HEK293 (cell line): ENCODE data around the gene CNOT6L.

Experiments
- SP2 ChIP-seq: fragments of 450-650 bp; formaldehyde crosslinking; IDR thresholded peaks from 2 replicates; pipeline ENCODE4 v1.5.1; 2016; ENCODE audit warnings: missing biosample characterization, missing genetic modification characterization
- TCF7L2 ChIP-seq: IDR thresholded peaks from 2 replicates; pipeline ENCODE4 v1.6.1; 2011; ENCODE audit warnings: low read depth, mild to moderate bottlenecking, inconsistent platforms, low read length, moderate library complexity, borderline replicate concordance
- ZEB2 ChIP-seq: fragments of 450-650 bp; formaldehyde crosslinking; IDR thresholded peaks from 2 replicates; pipeline ENCODE4 v1.5.1; 2016; ENCODE audit warnings: missing biosample characterization, missing genetic modification characterization
- ZIC2 ChIP-seq: fragments of 450-650 bp; formaldehyde crosslinking; IDR thresholded peaks from 2 replicates; pipeline ENCODE4 v1.5.1; 2016; ENCODE audit warnings: missing biosample characterization, missing genetic modification characterization
- ZNF114 ChIP-seq: fragments of 450-650 bp; formaldehyde crosslinking; IDR thresholded peaks from 2 replicates; pipeline ENCODE4 v1.5.0; 2017; ENCODE audit warnings: missing biosample characterization, missing genetic modification characterization
- ZNF223 ChIP-seq: fragments of 450-650 bp; formaldehyde crosslinking; IDR thresholded peaks from 2 replicates; pipeline ENCODE4 v1.5.1; 2016; ENCODE audit warnings: missing biosample characterization, missing genetic modification characterization
- ZNF394 ChIP-seq: fragments of 450-650 bp; formaldehyde crosslinking; IDR thresholded peaks from 2 replicates; pipeline ENCODE4 v1.5.1; 2016; ENCODE audit warnings: missing biosample characterization, missing genetic modification characterization, mild to moderate bottlenecking, moderate library complexity, borderline replicate concordance
- ZNF423 ChIP-seq: fragments of 450-650 bp; formaldehyde crosslinking; IDR thresholded peaks from 2 replicates; pipeline ENCODE4 v1.5.1; 2016; ENCODE audit warnings: missing biosample characterization, missing genetic modification characterization
- ZNF555 ChIP-seq: fragments of 450-650 bp; formaldehyde crosslinking; conservative IDR thresholded peaks from 2 replicates; pipeline ENCODE4 v1.5.1; 2017; ENCODE audit warnings: missing biosample characterization, mild to moderate bottlenecking, missing genetic modification characterization, inconsistent platforms
- ZNF777 ChIP-seq: fragments of 450-650 bp; formaldehyde crosslinking; IDR thresholded peaks from 2 replicates; pipeline ENCODE4 v1.5.1; 2017; ENCODE audit warnings: missing biosample characterization, missing genetic modification characterization, borderline replicate concordance
- ZNF785 ChIP-seq: fragments of 450-650 bp; formaldehyde crosslinking; IDR thresholded peaks from 2 replicates; pipeline ENCODE4 v1.5.1; 2016; ENCODE audit warnings: missing biosample characterization, missing genetic modification characterization
- TF ChIP-seq, protein P1 (sequence below): fragments of 450-650 bp; formaldehyde crosslinking; IDR thresholded peaks from 2 replicates; pipeline ENCODE4 v1.5.1; 2016; ENCODE audit warnings: missing biosample characterization, missing genetic modification characterization
- TF ChIP-seq, protein P2 (sequence below): fragments of 450-650 bp; formaldehyde crosslinking; IDR thresholded peaks from 2 replicates; pipeline ENCODE4 v1.5.1; 2016; ENCODE audit warnings: missing biosample characterization, missing genetic modification characterization
- TF ChIP-seq, protein P3 (sequence below): fragments of 450-650 bp; formaldehyde crosslinking; IDR thresholded peaks from 2 replicates; pipeline ENCODE4 v1.5.1; 2016; ENCODE audit warnings: missing biosample characterization, missing genetic modification characterization

DNA sequence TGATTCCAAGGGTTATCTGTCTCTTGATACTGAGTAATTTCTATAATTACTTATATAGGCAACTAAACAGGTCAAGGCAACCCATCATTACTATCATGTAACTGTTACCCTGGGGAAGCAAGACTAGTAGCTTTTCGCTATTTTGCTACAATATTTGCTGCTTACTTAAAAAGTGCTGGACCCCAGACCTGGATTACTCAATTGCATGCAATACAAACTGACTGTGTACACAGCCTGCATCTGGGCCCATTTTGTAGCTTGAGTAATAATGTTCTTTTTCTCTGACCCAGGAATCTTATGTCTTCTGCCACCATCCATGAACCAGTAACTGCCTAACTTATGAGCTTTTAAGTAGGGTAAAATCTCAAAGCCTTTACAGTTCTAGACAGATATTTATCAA is 53.4 kb downstream of the CNOT6L start:
- TF ChIP-seq, protein P1, sequence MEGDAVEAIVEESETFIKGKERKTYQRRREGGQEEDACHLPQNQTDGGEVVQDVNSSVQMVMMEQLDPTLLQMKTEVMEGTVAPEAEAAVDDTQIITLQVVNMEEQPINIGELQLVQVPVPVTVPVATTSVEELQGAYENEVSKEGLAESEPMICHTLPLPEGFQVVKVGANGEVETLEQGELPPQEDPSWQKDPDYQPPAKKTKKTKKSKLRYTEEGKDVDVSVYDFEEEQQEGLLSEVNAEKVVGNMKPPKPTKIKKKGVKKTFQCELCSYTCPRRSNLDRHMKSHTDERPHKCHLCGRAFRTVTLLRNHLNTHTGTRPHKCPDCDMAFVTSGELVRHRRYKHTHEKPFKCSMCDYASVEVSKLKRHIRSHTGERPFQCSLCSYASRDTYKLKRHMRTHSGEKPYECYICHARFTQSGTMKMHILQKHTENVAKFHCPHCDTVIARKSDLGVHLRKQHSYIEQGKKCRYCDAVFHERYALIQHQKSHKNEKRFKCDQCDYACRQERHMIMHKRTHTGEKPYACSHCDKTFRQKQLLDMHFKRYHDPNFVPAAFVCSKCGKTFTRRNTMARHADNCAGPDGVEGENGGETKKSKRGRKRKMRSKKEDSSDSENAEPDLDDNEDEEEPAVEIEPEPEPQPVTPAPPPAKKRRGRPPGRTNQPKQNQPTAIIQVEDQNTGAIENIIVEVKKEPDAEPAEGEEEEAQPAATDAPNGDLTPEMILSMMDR (tag by site-specific recombination): no peak
- TF ChIP-seq ZNF555 (tag by site-specific recombination) (no peak), ZNF423 (tag by site-specific recombination) (no peak), TCF7L2 (no peak), ZNF114 (tag by site-specific recombination) (no peak), ZNF777 (tag by site-specific recombination) (no peak), ZNF223 (no peak), ZIC2 (tag by site-specific recombination) (no peak), ZNF785 (tag by site-specific recombination) (no peak), SP2 (tag by site-specific recombination) (no peak), ZNF394 (no peak), ZEB2 (tag by site-specific recombination) (no peak)
- TF ChIP-seq, protein P2, sequence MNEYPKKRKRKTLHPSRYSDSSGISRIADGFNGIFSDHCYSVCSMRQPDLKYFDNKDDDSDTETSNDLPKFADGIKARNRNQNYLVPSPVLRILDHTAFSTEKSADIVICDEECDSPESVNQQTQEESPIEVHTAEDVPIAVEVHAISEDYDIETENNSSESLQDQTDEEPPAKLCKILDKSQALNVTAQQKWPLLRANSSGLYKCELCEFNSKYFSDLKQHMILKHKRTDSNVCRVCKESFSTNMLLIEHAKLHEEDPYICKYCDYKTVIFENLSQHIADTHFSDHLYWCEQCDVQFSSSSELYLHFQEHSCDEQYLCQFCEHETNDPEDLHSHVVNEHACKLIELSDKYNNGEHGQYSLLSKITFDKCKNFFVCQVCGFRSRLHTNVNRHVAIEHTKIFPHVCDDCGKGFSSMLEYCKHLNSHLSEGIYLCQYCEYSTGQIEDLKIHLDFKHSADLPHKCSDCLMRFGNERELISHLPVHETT (tag by site-specific recombination): no peak
- TF ChIP-seq, protein P3, sequence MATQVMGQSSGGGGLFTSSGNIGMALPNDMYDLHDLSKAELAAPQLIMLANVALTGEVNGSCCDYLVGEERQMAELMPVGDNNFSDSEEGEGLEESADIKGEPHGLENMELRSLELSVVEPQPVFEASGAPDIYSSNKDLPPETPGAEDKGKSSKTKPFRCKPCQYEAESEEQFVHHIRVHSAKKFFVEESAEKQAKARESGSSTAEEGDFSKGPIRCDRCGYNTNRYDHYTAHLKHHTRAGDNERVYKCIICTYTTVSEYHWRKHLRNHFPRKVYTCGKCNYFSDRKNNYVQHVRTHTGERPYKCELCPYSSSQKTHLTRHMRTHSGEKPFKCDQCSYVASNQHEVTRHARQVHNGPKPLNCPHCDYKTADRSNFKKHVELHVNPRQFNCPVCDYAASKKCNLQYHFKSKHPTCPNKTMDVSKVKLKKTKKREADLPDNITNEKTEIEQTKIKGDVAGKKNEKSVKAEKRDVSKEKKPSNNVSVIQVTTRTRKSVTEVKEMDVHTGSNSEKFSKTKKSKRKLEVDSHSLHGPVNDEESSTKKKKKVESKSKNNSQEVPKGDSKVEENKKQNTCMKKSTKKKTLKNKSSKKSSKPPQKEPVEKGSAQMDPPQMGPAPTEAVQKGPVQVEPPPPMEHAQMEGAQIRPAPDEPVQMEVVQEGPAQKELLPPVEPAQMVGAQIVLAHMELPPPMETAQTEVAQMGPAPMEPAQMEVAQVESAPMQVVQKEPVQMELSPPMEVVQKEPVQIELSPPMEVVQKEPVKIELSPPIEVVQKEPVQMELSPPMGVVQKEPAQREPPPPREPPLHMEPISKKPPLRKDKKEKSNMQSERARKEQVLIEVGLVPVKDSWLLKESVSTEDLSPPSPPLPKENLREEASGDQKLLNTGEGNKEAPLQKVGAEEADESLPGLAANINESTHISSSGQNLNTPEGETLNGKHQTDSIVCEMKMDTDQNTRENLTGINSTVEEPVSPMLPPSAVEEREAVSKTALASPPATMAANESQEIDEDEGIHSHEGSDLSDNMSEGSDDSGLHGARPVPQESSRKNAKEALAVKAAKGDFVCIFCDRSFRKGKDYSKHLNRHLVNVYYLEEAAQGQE (tag by site-specific recombination): no peak
